WTC11 (cell line): ENCODE results near the gene FMOD. TPM values are rescaled to one million over a fixed set of nuclear protein-coding genes. Genes with fewer than 3 reads are reported as not detected.

ENCODE experiments used
- ATAC-seq: fragments of 200-7000 bp; cut with Tn5 transposase; 2 replicates; pipeline ENCODE4 v1.10.0; 2021; ENCODE audit warnings: mild to moderate bottlenecking, moderate library complexity
- Bru-seq: library from RNA; stranded (reverse); fragments of 400-500 nt; gene quantifications from one replicate; lab custom pipeline; 2021; lab: Mats Ljungman, UMichigan
- CTCF ChIA-PET: fragments of 300-600 bp; sonication (Branson Sonifier 250); formaldehyde crosslinking; loops from one replicate; lab custom pipeline; 2021; ENCODE audit warnings: antibody characterized with exemption; lab: Charles Lee
- POLR2A ChIA-PET: fragments of 350-600 bp; sonication (Branson Sonifier 250); formaldehyde crosslinking; loops from one replicate; lab custom pipeline; 2021; ENCODE audit warnings: antibody characterized with exemption; lab: Charles Lee
- DNase-seq: peaks from one replicate; pipeline ENCODE4 v3.0.0; 2021; ENCODE audit warnings: low spot score
- H3K27ac Mint-ChIP-seq: 2 replicates; pipeline ENCODE4 v1.8.0; 2021; ENCODE audit warnings: mixed read lengths
- H3K27me3 Mint-ChIP-seq: 2 replicates; pipeline ENCODE4 v1.8.0; 2021; ENCODE audit warnings: low read depth, mild to moderate bottlenecking, moderate library complexity, mixed read lengths
- H3K36me3 Mint-ChIP-seq: 2 replicates; pipeline ENCODE4 v1.8.0; 2021; ENCODE audit warnings: mixed read lengths
- H3K4me1 Mint-ChIP-seq: 2 replicates; pipeline ENCODE4 v1.8.0; 2022; ENCODE audit warnings: mixed read lengths
- H3K4me3 Mint-ChIP-seq: 2 replicates; pipeline ENCODE4 v1.8.0; 2021; ENCODE audit warnings: mild to moderate bottlenecking, moderate library complexity, mixed read lengths
- H3K9me3 Mint-ChIP-seq: 2 replicates; pipeline ENCODE4 v1.8.0; 2021; ENCODE audit warnings: mixed read lengths
- FOXJ3 ChIP-seq: sonication (generic); formaldehyde crosslinking; IDR thresholded peaks from 2 replicates; pipeline ENCODE4 v1.9.0; 2021; ENCODE audit warnings: missing genetic modification reagents, mild to moderate bottlenecking, borderline replicate concordance
- FOXK1 ChIP-seq: sonication (generic); formaldehyde crosslinking; IDR thresholded peaks from 2 replicates; pipeline ENCODE4 v1.8.0; 2022; ENCODE audit warnings: mild to moderate bottlenecking, moderate library complexity, missing genetic modification reagents
- HMGA2 ChIP-seq: fragments of 250-450 bp; sonication (Bioruptor Pico); IDR thresholded peaks from 2 replicates; pipeline ENCODE4 v1.4.0; 2021; ENCODE audit warnings: mild to moderate bottlenecking, moderate library complexity
- IRF2 ChIP-seq: sonication (generic); formaldehyde crosslinking; IDR thresholded peaks from 2 replicates; pipeline ENCODE4 v1.8.0; 2022; ENCODE audit warnings: low read depth, missing genetic modification reagents, borderline replicate concordance
- MAX ChIP-seq: sonication (generic); formaldehyde crosslinking; IDR thresholded peaks from 2 replicates; pipeline ENCODE4 v1.8.0; 2022; ENCODE audit warnings: mild to moderate bottlenecking, missing genetic modification reagents
- MXD4 ChIP-seq: fragments of 250-450 bp; sonication (Bioruptor Pico); IDR thresholded peaks from 2 replicates; pipeline ENCODE4 v1.8.0; 2021; ENCODE audit warnings: mild to moderate bottlenecking, moderate library complexity, borderline replicate concordance
- MYBL2 ChIP-seq: sonication (generic); formaldehyde crosslinking; IDR thresholded peaks from 2 replicates; pipeline ENCODE4 v1.8.1; 2023; ENCODE audit warnings: mild to moderate bottlenecking, moderate library complexity, missing genetic modification reagents
- NFATC4 ChIP-seq: fragments of 250-450 bp; sonication (Bioruptor Pico); IDR thresholded peaks from 2 replicates; pipeline ENCODE4 v1.9.0; 2021; ENCODE audit warnings: mild to moderate bottlenecking
- NFE2L1 ChIP-seq: sonication (generic); formaldehyde crosslinking; IDR thresholded peaks from 2 replicates; pipeline ENCODE4 v1.8.1; 2023; ENCODE audit warnings: missing genetic modification reagents
- PRDM15 ChIP-seq: sonication (generic); formaldehyde crosslinking; IDR thresholded peaks from 2 replicates; pipeline ENCODE4 v1.8.0; 2022; ENCODE audit warnings: missing genetic modification reagents
- PREB ChIP-seq: sonication (generic); formaldehyde crosslinking; IDR thresholded peaks from 2 replicates; pipeline ENCODE4 v1.8.1; 2022; ENCODE audit warnings: mild to moderate bottlenecking, missing genetic modification reagents, moderate library complexity, borderline replicate concordance
- ZNF138 ChIP-seq: sonication (generic); formaldehyde crosslinking; conservative IDR thresholded peaks from 2 replicates; pipeline ENCODE4 v1.8.1; 2022; ENCODE audit warnings: mild to moderate bottlenecking, moderate library complexity, missing genetic modification reagents
- ZNF423 ChIP-seq: fragments of 250-450 bp; sonication (Bioruptor Pico); IDR thresholded peaks from 2 replicates; pipeline ENCODE4 v2.1.2; 2022; ENCODE audit warnings: mild to moderate bottlenecking, moderate library complexity
- long read RNA-seq, 3 experiments: library from RNA in 1 of 3; library from capped mRNA in 1 of 3; library from polyadenylated mRNA in 1 of 3; unstranded in 2 of 3; stranded (forward) in 1 of 3; transcript quantifications; one replicate each; pipeline ENCODE4 v2.0.0, GENCODE V29; 2021
- total RNA-seq: library from RNA; stranded (reverse); gene quantifications from 3 replicates; pipeline ENCODE4 v1.2.3, GENCODE V29; 2021
- TF ChIP-seq, protein P1 (sequence below): fragments of 250-450 bp; sonication (Bioruptor Pico); conservative IDR thresholded peaks from 2 replicates; pipeline ENCODE4 v1.9.0; 2021; ENCODE audit warnings: mild to moderate bottlenecking
- TF ChIP-seq, protein P2 (sequence below): sonication (generic); formaldehyde crosslinking; IDR thresholded peaks from 2 replicates; pipeline ENCODE4 v1.8.0; 2022; ENCODE audit warnings: mild to moderate bottlenecking, missing genetic modification reagents
- TF ChIP-seq, protein P3 (sequence below): sonication (generic); formaldehyde crosslinking; IDR thresholded peaks from 2 replicates; pipeline ENCODE4 v1.8.1; 2023; ENCODE audit warnings: mild to moderate bottlenecking, missing genetic modification reagents, moderate library complexity

The FMOD gene
- total RNA-seq: 0.05 to 0.79 TPM (median 0.14 TPM) in 3 replicates
- percentile 4 among the genes with signal in this experiment for Bru-seq, nascent RNA
- long read RNA-seq, experiment 1: 0 reads
- long read RNA-seq, experiment 2: 0 reads
- long read RNA-seq, experiment 3: 0 reads

GRCh38 chr1:203351037-203351625 lies at the start of gene FMOD:
Gene FMOD, minus strand, starts transcription at chr1:203351122. Its CDS starts 2,852 bp downstream, at chr1:203348270.
- Mint-ChIP-seq H3K9me3 (0 out of 2 replicates have a peak, but pooled peaks cover 4% of the 10 kb centered on the region), H3K27ac (no peak within 1 kb of the TSS; the same call in 1 of the 2 replicates)
- TF ChIP-seq NFATC4 (CRISPR knock-in tag) (no peak), HMGA2 (CRISPR knock-in tag) (no peak), PRDM15 (no peak), MAX (no peak; the same call in 1 of the 2 replicates), MYBL2 (CRISPR knock-in tag) (no peak), PREB (CRISPR knock-in tag) (no peak), FOXK1 (CRISPR knock-in tag) (no peak), ZNF423 (CRISPR knock-in tag) (no peak), IRF2 (CRISPR knock-in tag) (no peak), MXD4 (CRISPR knock-in tag) (no peak), FOXJ3 (no peak), NFE2L1 (CRISPR knock-in tag) (no peak), ZNF138 (CRISPR knock-in tag) (no peak)
- TF ChIP-seq, protein P1, sequence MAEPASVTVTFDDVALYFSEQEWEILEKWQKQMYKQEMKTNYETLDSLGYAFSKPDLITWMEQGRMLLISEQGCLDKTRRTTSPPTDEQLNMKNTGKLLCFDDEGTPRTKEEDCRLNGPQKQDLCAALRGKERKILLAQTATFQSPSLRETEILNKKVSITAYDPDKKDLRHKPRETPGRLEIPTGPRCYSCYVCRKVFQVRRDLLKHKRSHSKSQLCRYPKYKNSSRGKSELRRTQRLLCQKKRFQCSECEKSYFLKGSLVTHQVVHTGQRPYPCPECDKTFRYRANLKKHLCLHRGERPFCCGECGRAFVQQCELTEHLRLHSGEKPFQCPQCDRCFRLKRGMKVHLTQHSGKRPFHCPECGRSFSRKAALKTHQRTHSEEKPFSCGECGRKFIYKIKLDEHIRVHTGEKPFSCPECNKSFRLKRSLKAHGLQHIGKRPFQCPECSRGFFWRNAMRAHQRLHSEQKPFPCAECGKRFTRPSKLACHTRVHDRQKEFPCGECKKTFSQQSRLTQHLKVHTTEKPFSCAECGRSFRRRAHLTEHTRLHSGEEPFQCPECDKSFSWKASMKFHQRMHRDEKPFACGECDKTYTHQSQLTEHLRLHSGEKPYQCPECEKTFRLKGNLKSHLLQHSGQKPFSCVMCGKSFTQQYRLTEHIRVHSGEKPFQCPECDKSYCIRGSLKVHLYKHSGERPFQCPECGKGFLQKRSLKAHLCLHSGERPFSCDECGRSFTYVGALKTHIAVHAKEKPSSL: no peak
- TF ChIP-seq, protein P2, sequence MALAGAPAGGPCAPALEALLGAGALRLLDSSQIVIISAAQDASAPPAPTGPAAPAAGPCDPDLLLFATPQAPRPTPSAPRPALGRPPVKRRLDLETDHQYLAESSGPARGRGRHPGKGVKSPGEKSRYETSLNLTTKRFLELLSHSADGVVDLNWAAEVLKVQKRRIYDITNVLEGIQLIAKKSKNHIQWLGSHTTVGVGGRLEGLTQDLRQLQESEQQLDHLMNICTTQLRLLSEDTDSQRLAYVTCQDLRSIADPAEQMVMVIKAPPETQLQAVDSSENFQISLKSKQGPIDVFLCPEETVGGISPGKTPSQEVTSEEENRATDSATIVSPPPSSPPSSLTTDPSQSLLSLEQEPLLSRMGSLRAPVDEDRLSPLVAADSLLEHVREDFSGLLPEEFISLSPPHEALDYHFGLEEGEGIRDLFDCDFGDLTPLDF (CRISPR knock-in tag): no peak
- TF ChIP-seq, all 79 proteins: peak for 0
- DNase-seq (peak; percentile 49), ATAC-seq (peak; percentile 97)
- Mint-ChIP-seq H3K36me3 (no peaks in the 10 kb centered on the region), H3K27me3 (peaks cover 13% of the 10 kb centered on the region), H3K4me3 (no peak within 1 kb of the TSS), H3K4me1 (peaks cover 13% of the 10 kb centered on the region)
- ChIA-PET CTCF (interaction anchor here (0.9 to 3.8 kb wide), 14 partner anchors 9 to 311 kb away, joined by 3 to 40 read pairs (median 3); partner anchors contain the start of gene PRELP), POLR2A (no interaction called here)

DNA sequence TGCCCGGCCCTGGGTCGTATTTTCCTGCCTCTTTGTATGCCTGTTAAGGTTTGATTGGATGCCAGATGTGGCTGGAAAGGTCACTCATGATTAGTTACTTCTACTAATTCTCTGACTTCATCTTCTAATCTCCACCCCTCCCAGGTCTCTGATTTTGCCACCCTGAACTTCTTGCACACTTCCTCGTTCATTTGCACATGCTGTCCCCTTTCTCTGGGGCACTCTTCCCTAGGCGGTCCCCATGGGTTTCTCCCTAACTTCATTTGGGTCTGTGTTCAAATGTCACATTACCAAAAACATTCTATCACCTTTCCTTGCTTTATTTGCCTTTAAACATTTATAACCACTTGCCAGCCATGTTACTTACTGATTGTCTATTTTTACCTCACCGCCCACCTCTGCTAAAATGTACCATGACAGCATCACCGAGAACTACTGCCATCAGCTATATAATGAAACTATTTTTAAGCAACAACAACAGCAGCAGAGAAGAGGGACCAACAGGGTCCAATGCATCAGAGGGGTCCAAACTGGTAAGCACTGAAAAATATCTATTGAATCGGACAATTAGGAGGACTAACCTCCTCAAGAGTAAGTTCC lies 45.8 kb upstream of the FMOD start:
- POLR2A ChIA-PET: no interaction called here
- no peak overlapping the region for H3K27ac Mint-ChIP-seq
- TF ChIP-seq, protein P3, sequence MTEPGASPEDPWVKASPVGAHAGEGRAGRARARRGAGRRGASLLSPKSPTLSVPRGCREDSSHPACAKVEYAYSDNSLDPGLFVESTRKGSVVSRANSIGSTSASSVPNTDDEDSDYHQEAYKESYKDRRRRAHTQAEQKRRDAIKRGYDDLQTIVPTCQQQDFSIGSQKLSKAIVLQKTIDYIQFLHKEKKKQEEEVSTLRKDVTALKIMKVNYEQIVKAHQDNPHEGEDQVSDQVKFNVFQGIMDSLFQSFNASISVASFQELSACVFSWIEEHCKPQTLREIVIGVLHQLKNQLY (CRISPR knock-in tag): no peak
- TF ChIP-seq, all 79 proteins: peak for 0
- Mint-ChIP-seq H3K36me3 (no peaks in the 10 kb centered on the region), H3K27me3 (no peaks in the 10 kb centered on the region), H3K4me3 (no peak overlapping the region), H3K4me1 (peaks cover 5% of the 10 kb centered on the region), H3K9me3 (peaks cover 8% of the 10 kb centered on the region)
- ATAC-seq (no peak), DNase-seq (no peak)
- CTCF ChIA-PET: interaction anchor here (1.0 to 1.5 kb wide), 2 partner anchors 54 to 68 kb away, joined by 3 read pairs; no protein-coding TSS in a partner anchor
